Activated CD4-positive, alpha-beta memory T cell treated with anti-CD3 and anti-CD28 coated beads, Interleukin-2, amount 10 ng/mL, durations not matched to agents 7 days and 5 days (primary cell): Measurements from ENCODE around the gene ARL14EP. TPM values are rescaled to one million over a fixed set of nuclear protein-coding genes. Genes with fewer than 3 reads are reported as not detected.

Experiments used
- CTCF ChIA-PET: fragments of 350-600 bp; sonication (Branson Sonifier 250); formaldehyde crosslinking; loops from one replicate; lab custom pipeline; 2021; ENCODE audit warnings: antibody characterized with exemption, inconsistent platforms; lab: Charles Lee
- POLR2A ChIA-PET: fragments of 350-600 bp; sonication (Branson Sonifier 250); formaldehyde crosslinking; loops from one replicate; lab custom pipeline; 2021; ENCODE audit warnings: antibody characterized with exemption; lab: Charles Lee
- DNase-seq: peaks from one replicate; pipeline ENCODE4 v3.0.0-alpha.2; 2020
- H3K27ac Mint-ChIP-seq: one replicate; pipeline ENCODE4 v1.8.0; 2021; ENCODE audit warnings: mild to moderate bottlenecking, mixed read lengths
- H3K27me3 Mint-ChIP-seq: one replicate; pipeline ENCODE4 v1.8.0; 2021; ENCODE audit warnings: mixed read lengths
- H3K36me3 Mint-ChIP-seq: one replicate; pipeline ENCODE4 v1.8.0; 2021; ENCODE audit warnings: low read depth, mixed read lengths
- H3K4me1 Mint-ChIP-seq: one replicate; pipeline ENCODE4 v1.8.0; 2021; ENCODE audit warnings: mixed read lengths
- H3K4me3 Mint-ChIP-seq: one replicate; pipeline ENCODE4 v1.8.0; 2021; ENCODE audit warnings: mild to moderate bottlenecking, mixed read lengths
- H3K9me3 Mint-ChIP-seq: one replicate; pipeline ENCODE4 v1.8.0; 2021; ENCODE audit warnings: mixed read lengths
- total RNA-seq, 2 experiments: library from RNA; stranded (reverse); gene quantifications; one replicate each; pipeline ENCODE4 v1.2.3, GENCODE V29; 2021

ARL14EP gene
- total RNA-seq, 2 experiments from 2014 or later, result 36.0 to 39.9 TPM

GRCh38 chr11:30364139-30364836 lies 41.4 kb downstream of the ARL14EP start:
- POLR2A ChIA-PET, result no interaction called here
- Mint-ChIP-seq H3K4me1 (no peaks in the 10 kb centered on the region), H3K27ac (no peak overlapping the region), H3K9me3 (no peaks in the 10 kb centered on the region), H3K27me3 (peaks cover 2% of the 10 kb centered on the region), H3K36me3 (no peaks in the 10 kb centered on the region), H3K4me3 (no peak overlapping the region)
- CTCF ChIA-PET, result no interaction called here
- no peak for DNase-seq

GRCh38 chr11:30364837-30365482 lies 42.1 kb downstream of the ARL14EP start:
- CTCF ChIA-PET, result no interaction called here
- no peak overlapping the region for H3K27ac Mint-ChIP-seq
- H3K27me3 Mint-ChIP-seq, result peaks cover 2% of the 10 kb centered on the region
- H3K36me3 Mint-ChIP-seq, result no peaks in the 10 kb centered on the region
- POLR2A ChIA-PET, result no interaction called here
- H3K4me3 Mint-ChIP-seq, result no peak overlapping the region
- DNase-seq, result no peak
- no peaks in the 10 kb centered on the region for H3K4me1 Mint-ChIP-seq
- no peaks in the 10 kb centered on the region for H3K9me3 Mint-ChIP-seq

- no peak for DNase-seq
- Mint-ChIP-seq H3K9me3 (no peaks in the 10 kb centered on the region), H3K4me1 (no peaks in the 10 kb centered on the region), H3K27me3 (peaks cover 2% of the 10 kb centered on the region), H3K4me3 (no peak overlapping the region), H3K27ac (no peak overlapping the region), H3K36me3 (no peaks in the 10 kb centered on the region)
- CTCF ChIA-PET, result no interaction called here
- POLR2A ChIA-PET, result no interaction called here
Measured at GRCh38 chr11:30365793-30366517, 43.1 kb downstream of the ARL14EP start.

- ChIA-PET CTCF (no interaction called here), POLR2A (no interaction called here)
- no peak for DNase-seq
- H3K27ac Mint-ChIP-seq, result no peak overlapping the region
- no peaks in the 10 kb centered on the region for H3K4me1 Mint-ChIP-seq
- H3K36me3 Mint-ChIP-seq, result no peaks in the 10 kb centered on the region
- no peaks in the 10 kb centered on the region for H3K9me3 Mint-ChIP-seq
- peaks cover 2% of the 10 kb centered on the region for H3K27me3 Mint-ChIP-seq
- H3K4me3 Mint-ChIP-seq, result no peak overlapping the region
Measured at GRCh38 chr11:30368394-30368793, 45.5 kb downstream of the ARL14EP start.

DNA sequence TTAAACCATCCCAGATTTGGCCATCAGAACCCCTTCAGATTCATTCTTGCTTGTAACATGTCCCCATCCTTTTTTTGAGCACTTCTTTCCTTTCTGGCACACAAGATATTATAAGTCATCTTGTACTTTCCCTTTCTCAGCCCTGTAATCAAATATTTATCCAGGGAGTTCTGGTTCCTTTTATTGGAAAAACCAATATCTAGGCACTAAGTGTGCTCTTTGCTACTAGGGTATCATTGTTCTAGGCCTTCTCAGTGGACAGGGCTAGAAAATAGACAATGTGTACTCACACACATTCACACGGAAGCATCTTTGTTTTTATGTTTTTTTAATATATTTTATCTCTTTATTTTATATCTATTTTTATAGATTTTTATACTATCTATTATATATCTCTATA lies 47.3 kb downstream of the ARL14EP start:
- CTCF ChIA-PET, result no interaction called here
- peaks cover 2% of the 10 kb centered on the region for H3K27me3 Mint-ChIP-seq
- POLR2A ChIA-PET, result no interaction called here

DNA sequence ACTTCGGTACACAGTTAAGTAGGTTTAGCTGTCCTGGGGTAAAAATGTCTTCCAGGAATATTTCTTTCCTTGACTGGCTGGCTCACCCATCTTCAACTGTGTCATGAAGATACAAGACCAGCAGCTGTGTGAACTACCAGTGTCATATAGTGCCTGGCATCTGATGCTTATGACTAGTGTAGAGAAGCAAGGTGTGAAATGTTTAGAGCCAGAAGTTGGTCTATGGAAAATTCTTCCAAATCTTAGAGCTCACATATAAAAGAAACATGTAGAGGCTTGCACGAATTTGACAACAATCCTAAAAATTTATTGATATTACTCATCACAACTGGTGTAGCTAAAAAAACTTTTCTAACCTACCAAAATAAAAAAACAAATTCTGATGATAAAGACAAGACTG lies 54.4 kb downstream of the ARL14EP start:
- Mint-ChIP-seq H3K27ac (no peak overlapping the region), H3K4me1 (no peaks in the 10 kb centered on the region), H3K36me3 (no peaks in the 10 kb centered on the region), H3K27me3 (peaks cover 6% of the 10 kb centered on the region), H3K4me3 (no peak overlapping the region), H3K9me3 (no peaks in the 10 kb centered on the region)
- no peak for DNase-seq
- ChIA-PET POLR2A (no interaction called here), CTCF (no interaction called here)

More for the DNA sequence above, 47.3 kb downstream of the ARL14EP start:
- Mint-ChIP-seq H3K27ac (no peak overlapping the region), H3K4me3 (no peak overlapping the region), H3K4me1 (no peaks in the 10 kb centered on the region), H3K9me3 (no peaks in the 10 kb centered on the region), H3K36me3 (no peaks in the 10 kb centered on the region)
- no peak for DNase-seq

DNA sequence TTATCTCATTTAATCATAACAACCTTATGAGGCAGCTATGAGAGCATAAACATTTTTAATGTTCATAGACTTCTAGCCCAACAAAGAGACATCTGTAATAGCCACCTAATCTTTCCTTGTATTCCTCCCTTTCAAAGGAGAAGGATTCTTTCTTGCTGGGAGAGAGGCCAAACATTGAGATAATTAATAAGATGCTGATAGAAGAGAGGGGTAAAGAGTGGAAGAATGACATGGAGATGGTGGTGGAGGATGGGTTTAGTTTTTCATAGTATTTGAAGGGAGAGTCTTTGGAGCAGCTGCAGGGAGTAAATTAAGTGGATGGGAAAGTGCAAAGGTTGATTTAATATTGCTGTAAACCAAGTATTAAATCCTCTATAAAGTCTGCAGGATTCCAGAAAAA lies 57.9 kb downstream of the ARL14EP start:
- H3K4me3 Mint-ChIP-seq, result no peak overlapping the region
- no peak for DNase-seq
- ChIA-PET POLR2A (no interaction called here), CTCF (no interaction called here)
- no peaks in the 10 kb centered on the region for H3K4me1 Mint-ChIP-seq
- no peak overlapping the region for H3K27ac Mint-ChIP-seq
- H3K9me3 Mint-ChIP-seq, result no peaks in the 10 kb centered on the region
- peaks cover 6% of the 10 kb centered on the region for H3K27me3 Mint-ChIP-seq
- no peaks in the 10 kb centered on the region for H3K36me3 Mint-ChIP-seq

GRCh38 chr11:30381879-30382278 lies 59.0 kb downstream of the ARL14EP start:
- Mint-ChIP-seq H3K36me3 (no peaks in the 10 kb centered on the region), H3K27ac (no peak overlapping the region), H3K4me3 (no peak overlapping the region), H3K9me3 (no peaks in the 10 kb centered on the region), H3K27me3 (peaks cover 6% of the 10 kb centered on the region), H3K4me1 (no peaks in the 10 kb centered on the region)
- CTCF ChIA-PET, result no interaction called here
- POLR2A ChIA-PET, result no interaction called here
- no peak for DNase-seq

Other genes with a start within 250 kb of the ARL14EP start
- not detected for gene FSHB, start 92.1 kb upstream of the ARL14EP start, total RNA-seq